PC-9 (cell line): ENCODE measurements around the gene RTKN. TPM values are rescaled to one million over a fixed set of nuclear protein-coding genes. Genes with fewer than 3 reads are reported as not detected.
A peak's percentile ranks its signal among the peaks of the same experiment; 100 is the strongest.
"Not testable (repeated sequence)": the region's sequence is repeated elsewhere in the genome, so short reads cannot be mapped to it uniquely, and the experiment has no call there.

Experiments
- BruUV-seq: library from RNA; stranded (reverse); fragments of 400-500 nt; replicated peaks from 2 replicates; lab custom pipeline; 2021; lab: Mats Ljungman, UMichigan
- CTCF ChIA-PET: fragments of 300-600 bp; sonication (Branson Sonifier 250); formaldehyde crosslinking; loops from one replicate; lab custom pipeline; 2022; ENCODE audit warnings: antibody characterized with exemption; lab: Charles Lee
- POLR2A ChIA-PET: fragments of 300-600 bp; sonication (Branson Sonifier 250); formaldehyde crosslinking; loops from one replicate; lab custom pipeline; 2022; ENCODE audit warnings: antibody characterized with exemption; ENCODE audit not compliant: unreplicated experiment; lab: Charles Lee
- DNase-seq, 2 experiments: peaks; one replicate each; pipeline versions ENCODE4 v3.0.0 to v3.0.0-alpha.2; 2015 to 2022; ENCODE audit warnings: mixed read lengths in 1 of 2
- H2AFZ ChIP-seq: fragments of 200-600 bp; sonication (generic); 2 replicates; pipeline ENCODE4 v1.8.1; 2017; ENCODE audit warnings: antibody characterized with exemption
- H3F3A ChIP-seq: fragments of 200-600 bp; sonication (generic); 2 replicates; pipeline ENCODE4 v1.8.1; 2017; ENCODE audit warnings: antibody characterized with exemption, mild to moderate bottlenecking, low read depth; ENCODE audit not compliant: insufficient read depth
- H3K27ac ChIP-seq: fragments of 200-600 bp; sonication (generic); 2 replicates; pipeline ENCODE4 v1.6.1; 2016; ENCODE audit warnings: mixed run types
- H3K27me3 ChIP-seq: fragments of 200-600 bp; sonication (generic); 2 replicates; pipeline ENCODE4 v1.6.1; 2016; ENCODE audit warnings: low read depth, mixed run types; ENCODE audit not compliant: insufficient read depth
- H3K36me3 ChIP-seq: fragments of 200-600 bp; sonication (generic); 2 replicates; pipeline ENCODE4 v1.6.1; 2016; ENCODE audit warnings: low read depth, mixed run types
- H3K4me1 ChIP-seq: fragments of 200-600 bp; sonication (generic); replicated peaks from 2 replicates; pipeline ENCODE4 v1.6.1; 2016; ENCODE audit warnings: mixed run types; ENCODE audit not compliant: insufficient read depth
- H3K4me2 ChIP-seq: fragments of 200-600 bp; sonication (generic); 2 replicates; pipeline ENCODE4 v1.6.1; 2017; ENCODE audit warnings: mixed run types
- H3K4me3 ChIP-seq: fragments of 200-600 bp; sonication (generic); 2 replicates; pipeline ENCODE4 v1.6.1; 2016; ENCODE audit warnings: mixed run types
- H3K79me2 ChIP-seq: fragments of 200-600 bp; sonication (generic); 2 replicates; pipeline ENCODE4 v1.6.1; 2017; ENCODE audit warnings: low read depth, mixed run types
- H3K9me2 ChIP-seq: fragments of 200-600 bp; sonication (generic); 2 replicates; pipeline ENCODE4 v1.8.1; 2017; ENCODE audit warnings: mild to moderate bottlenecking; ENCODE audit not compliant: insufficient read depth
- H3K9me3 ChIP-seq: fragments of 200-600 bp; sonication (generic); 2 replicates; pipeline ENCODE4 v1.8.1; 2016; ENCODE audit warnings: low read depth; ENCODE audit not compliant: insufficient read depth
- H4K20me1 ChIP-seq: fragments of 200-600 bp; sonication (generic); 2 replicates; pipeline ENCODE4 v1.8.1; 2017; ENCODE audit not compliant: insufficient read depth
- CTCF ChIP-seq: fragments of 200-600 bp; sonication (generic); conservative IDR thresholded peaks from 2 replicates; pipeline ENCODE4 v1.6.1; 2017; ENCODE audit warnings: mixed run types, antibody characterized with exemption, mild to moderate bottlenecking, moderate library complexity
- EZH2 ChIP-seq: fragments of 200-600 bp; sonication (generic); IDR thresholded peaks from 2 replicates; pipeline ENCODE4 v1.8.0; 2017; ENCODE audit warnings: antibody characterized with exemption, low read depth
- intact Hi-C: fragments of 100-400 bp; cut with micrococcal nuclease; formaldehyde crosslinking; loops from one replicate; pipeline ENCODE4 v1.10.0; 2022; ENCODE audit not compliant: unreplicated experiment
- total RNA-seq: library from RNA; stranded (reverse); gene quantifications from 2 replicates; pipeline ENCODE4 v1.2.3, GENCODE V29; 2021

The RTKN gene
- total RNA-seq, 1 experiment from 2014 or later: 58.9 TPM

DNA sequence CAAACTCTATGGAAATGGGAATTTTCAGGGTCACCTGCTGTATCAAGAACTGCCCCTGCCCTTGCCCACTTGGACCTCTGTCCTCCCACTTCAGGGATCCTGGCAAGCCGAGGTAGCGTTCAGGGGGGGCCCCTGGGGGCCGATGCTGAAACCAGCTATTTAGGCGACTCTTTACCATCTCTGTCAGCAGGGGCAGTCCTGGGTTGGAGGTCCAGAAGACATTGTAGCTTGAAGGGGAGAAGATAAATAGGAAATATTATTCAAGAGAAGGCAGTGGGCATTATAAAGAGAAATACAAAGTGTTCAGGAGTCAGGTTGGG, 21.0 kb upstream of the RTKN start:
- no peaks in the 10 kb centered on the region for H3K9me3 ChIP-seq
- H3K4me3 ChIP-seq: no peak overlapping the region
- peaks cover 15% of the 10 kb centered on the region for H3K36me3 ChIP-seq
- no TSS peak for BruUV-seq
- POLR2A ChIA-PET: no interaction called here
- intact Hi-C loops: no loop called here
- H3K9me2 ChIP-seq: no peaks in the 10 kb centered on the region
- H3K27me3 ChIP-seq: no peaks in the 10 kb centered on the region
- H2AFZ ChIP-seq: no peak overlapping the region
- peaks cover 32% of the 10 kb centered on the region for H3K79me2 ChIP-seq
- no peak overlapping the region for H3K27ac ChIP-seq
- no peak for DNase-seq
- H4K20me1 ChIP-seq: no peaks in the 10 kb centered on the region
- CTCF ChIA-PET: no interaction called here
- TF ChIP-seq CTCF (no peak), EZH2 (no peak)
- H3K4me2 ChIP-seq: no peak overlapping the region
- peaks cover 27% of the 10 kb centered on the region; the same call in 1 of the 2 replicates for H3F3A ChIP-seq
- peaks cover 18% of the 10 kb centered on the region for H3K4me1 ChIP-seq

DNA sequence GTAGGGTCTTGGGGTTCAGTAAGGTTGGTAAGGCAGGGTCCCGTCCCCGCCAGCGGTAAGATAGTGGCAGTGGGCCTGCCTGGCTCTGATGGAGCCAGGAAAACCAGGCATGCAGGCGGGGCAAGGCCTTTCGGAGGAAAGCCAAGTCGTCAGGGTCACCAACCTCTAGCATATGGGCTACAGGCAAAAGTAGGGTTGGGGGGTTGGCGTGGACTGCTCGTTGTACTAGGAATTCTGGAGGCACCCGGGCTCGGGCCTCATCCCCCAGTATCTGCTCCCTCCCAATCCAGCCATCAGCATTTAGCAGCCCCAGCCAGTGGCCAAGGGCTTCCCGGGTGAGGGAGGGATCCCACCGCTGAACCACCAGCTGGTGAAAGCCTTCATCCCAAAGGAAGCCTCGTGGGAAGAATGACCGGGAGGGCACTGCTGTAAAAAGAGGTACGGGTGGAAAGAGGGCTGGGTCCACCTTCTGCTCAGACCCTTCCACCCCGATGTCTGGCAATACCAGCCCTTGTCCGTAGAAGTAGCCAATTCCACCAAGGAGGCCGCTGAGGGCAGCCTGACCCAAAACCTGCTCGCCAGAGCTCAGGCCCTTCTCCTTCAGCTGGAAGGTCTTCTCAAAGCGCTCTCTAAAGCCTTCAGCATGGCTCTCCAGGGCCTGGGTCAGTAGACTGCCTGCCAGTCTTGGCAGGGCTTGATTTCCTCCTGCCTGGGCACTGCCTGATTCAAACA, 20.5 kb upstream of the RTKN start:
- CTCF ChIA-PET: interaction anchor here (0.5 kb wide), 1 partner anchor 24 kb away, joined by 4 read pairs; no protein-coding TSS in a partner anchor
- no peak for DNase-seq
- no TSS peak for BruUV-seq
- peaks cover 22% of the 10 kb centered on the region for H3K4me1 ChIP-seq
- no peaks in the 10 kb centered on the region for H4K20me1 ChIP-seq
- H3K27ac ChIP-seq: no peak overlapping the region
- POLR2A ChIA-PET: no interaction called here
- no peak overlapping the region for H3K4me2 ChIP-seq
- H3K36me3 ChIP-seq: peaks cover 15% of the 10 kb centered on the region
- no peaks in the 10 kb centered on the region for H3K27me3 ChIP-seq
- intact Hi-C loops: no loop called here
- peaks cover 32% of the 10 kb centered on the region for H3K79me2 ChIP-seq
- H2AFZ ChIP-seq: no peak overlapping the region
- TF ChIP-seq CTCF (no peak), EZH2 (no peak)
- H3K9me3 ChIP-seq: no peaks in the 10 kb centered on the region
- no peaks in the 10 kb centered on the region for H3K9me2 ChIP-seq
- H3K4me3 ChIP-seq: no peak overlapping the region
- H3F3A ChIP-seq: peaks cover 22% of the 10 kb centered on the region; the same call in 1 of the 2 replicates

DNA sequence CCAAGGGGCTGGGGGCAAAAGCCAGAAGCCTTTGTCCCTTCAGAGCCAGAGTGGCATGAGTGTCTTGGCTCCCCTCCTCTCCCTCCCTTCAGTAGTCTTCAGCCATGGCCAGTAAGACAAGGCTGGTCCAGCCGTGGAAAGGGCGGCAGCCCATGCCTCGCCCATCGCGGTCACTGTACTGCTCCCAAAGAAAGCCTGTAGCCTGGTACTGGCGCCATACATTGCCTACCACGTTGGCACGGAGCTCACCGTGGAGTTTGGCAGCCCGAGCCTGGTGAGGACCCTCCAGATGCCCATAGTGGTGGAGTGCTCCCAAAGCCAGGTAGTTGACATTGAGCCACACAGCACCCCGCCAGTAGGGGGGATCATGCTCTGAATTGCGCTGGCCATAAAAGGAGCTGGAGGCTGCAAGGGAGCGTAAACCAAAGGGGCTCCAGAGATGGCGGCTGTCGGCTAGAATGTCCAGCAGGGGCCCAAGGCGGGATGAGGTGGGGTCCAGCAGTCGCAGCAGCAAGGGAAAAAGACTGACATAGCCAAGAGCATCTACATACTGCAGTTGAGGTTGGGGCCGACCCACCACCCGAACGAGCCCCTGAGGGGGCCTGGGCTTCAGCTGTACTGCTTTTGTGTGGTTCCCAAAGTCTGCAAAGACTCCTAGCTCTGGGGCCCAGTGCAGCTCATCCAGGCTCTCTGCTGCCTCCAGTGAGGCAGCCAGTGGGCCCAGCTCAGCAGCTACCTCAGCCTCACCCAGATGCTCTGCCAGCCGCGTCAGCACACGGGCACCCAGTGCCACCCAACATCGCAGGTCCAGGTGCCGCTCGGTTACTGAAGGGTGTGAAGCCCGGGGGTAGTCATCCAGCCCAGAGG, 19.7 kb upstream of the RTKN start:
- Histone ChIP-seq H3K27me3 (no peaks in the 10 kb centered on the region), H3K4me3 (no peak overlapping the region), H3K9me3 (no peaks in the 10 kb centered on the region), H3K9me2 (no peaks in the 10 kb centered on the region), H3K4me1 (peaks cover 22% of the 10 kb centered on the region), H3K36me3 (peaks cover 15% of the 10 kb centered on the region), H3K27ac (no peak overlapping the region), H2AFZ (no peak overlapping the region), H3K79me2 (peaks cover 37% of the 10 kb centered on the region), H3K4me2 (no peak overlapping the region), H4K20me1 (no peaks in the 10 kb centered on the region), H3F3A (peaks cover 25% of the 10 kb centered on the region)
- no TSS peak for BruUV-seq
- TF ChIP-seq EZH2 (no peak), CTCF (no peak; the same call in 1 of the 2 replicates)
- intact Hi-C loops: no loop called here
- ChIA-PET CTCF (interaction anchor here (0.5 kb wide), 1 partner anchor 24 kb away, joined by 4 read pairs; no protein-coding TSS in a partner anchor), POLR2A (no interaction called here)
- no peak for DNase-seq

GRCh38 chr2:74460187-74460586, 18.4 kb upstream of the RTKN start:
- CTCF ChIA-PET: not testable (repeated sequence)

More at GRCh38 chr2:74460187-74460586, 18.4 kb upstream of the RTKN start:
- H3K27ac ChIP-seq, H3K9me3 ChIP-seq, DNase-seq, H3K27me3 ChIP-seq, intact Hi-C loops, H2AFZ ChIP-seq, BruUV-seq, H3K4me3 ChIP-seq, H3K9me2 ChIP-seq, H4K20me1 ChIP-seq, POLR2A ChIA-PET: not testable (repeated sequence)
- H3K4me2 ChIP-seq: 0 out of 2 replicates have a peak overlapping the region, but pooled peaks have one; percentile 99
- H3F3A ChIP-seq: peaks cover 31% of the 10 kb centered on the region
- peaks cover 24% of the 10 kb centered on the region for H3K4me1 ChIP-seq
- peaks cover 41% of the 10 kb centered on the region for H3K79me2 ChIP-seq
- H3K36me3 ChIP-seq: peaks cover 15% of the 10 kb centered on the region
